GM13976 (cell line): ENCODE results near the gene ERG.

Source experiments
- DNase-seq: peaks from one replicate; pipeline ENCODE4 v3.0.0; 2012; ENCODE audit warnings: low spot score
- CTCF ChIP-seq: IDR thresholded peaks from 2 replicates; pipeline ENCODE4 v1.5.1; 2012; ENCODE audit warnings: borderline replicate concordance, mild to moderate bottlenecking; ENCODE audit not compliant: insufficient read depth; ENCODE audit errors: extremely low read depth, missing control alignments, control extremely low read depth
- in situ Hi-C: fragments of 300-500 bp; cut with MboI; formaldehyde crosslinking; loops from one replicate; pipeline ENCODE4 v1.12.0; 2022; ENCODE audit warnings: low sequenced_read_pairs, mixed read lengths, inconsistent platforms; ENCODE audit not compliant: unreplicated experiment

The ERG gene

DNA sequence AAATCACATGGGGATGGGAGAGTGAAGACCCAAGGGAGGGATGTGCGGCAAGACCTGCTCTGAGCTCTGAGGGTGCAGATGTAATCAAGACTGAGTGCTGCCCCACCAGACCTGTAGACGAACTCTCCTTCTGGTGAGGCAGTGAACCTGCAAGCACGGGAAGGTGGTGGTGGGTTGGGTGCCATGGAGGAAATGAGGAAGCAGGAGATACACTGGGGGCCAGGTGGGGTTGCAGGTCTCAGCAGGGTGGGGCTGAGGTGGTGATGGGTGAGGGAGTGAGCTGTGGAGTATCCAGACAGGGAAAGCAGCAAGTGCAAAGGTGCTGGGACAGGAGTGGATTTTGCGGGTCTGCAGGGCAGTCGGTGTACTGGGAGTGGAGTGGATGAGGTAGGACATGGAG lies 139.2 kb downstream of the ERG start:
- TF ChIP-seq CTCF = no peak
- no peak for DNase-seq
- in situ Hi-C loops = loop anchor here (10.0 to 25.0 kb wide), 3 partner anchors 154 to 647 kb away; no protein-coding TSS in a partner anchor

- in situ Hi-C loops = loop anchor here (10.0 to 25.0 kb wide), 3 partner anchors 154 to 646 kb away; no protein-coding TSS in a partner anchor
- DNase-seq = no peak
- no peak for TF ChIP-seq CTCF
Measured at GRCh38 chr21:38358666-38359065, 139.6 kb downstream of the ERG start.

DNA sequence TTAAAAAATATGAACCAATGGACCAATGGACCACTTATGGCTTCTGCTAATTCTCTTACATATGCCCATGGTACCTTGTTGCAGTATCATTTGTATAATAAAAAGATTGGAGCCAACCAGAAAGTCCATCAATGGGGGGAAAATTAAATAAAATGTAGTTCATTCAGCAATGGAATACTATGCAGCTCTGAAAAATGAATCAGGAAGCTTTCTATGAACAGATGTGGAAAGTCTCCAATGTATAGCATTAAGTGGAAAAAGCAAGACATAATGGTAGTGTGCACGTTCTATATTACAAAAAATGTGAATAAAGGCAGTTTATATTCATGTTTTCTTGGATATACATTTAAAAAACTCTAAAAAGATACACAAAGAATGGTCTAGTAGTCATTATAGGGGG lies 140.2 kb downstream of the ERG start:
- DNase-seq = no peak
- in situ Hi-C loops = loop anchor here (10.0 to 25.0 kb wide), 3 partner anchors 153 to 646 kb away; no protein-coding TSS in a partner anchor
- TF ChIP-seq CTCF = no peak

DNA sequence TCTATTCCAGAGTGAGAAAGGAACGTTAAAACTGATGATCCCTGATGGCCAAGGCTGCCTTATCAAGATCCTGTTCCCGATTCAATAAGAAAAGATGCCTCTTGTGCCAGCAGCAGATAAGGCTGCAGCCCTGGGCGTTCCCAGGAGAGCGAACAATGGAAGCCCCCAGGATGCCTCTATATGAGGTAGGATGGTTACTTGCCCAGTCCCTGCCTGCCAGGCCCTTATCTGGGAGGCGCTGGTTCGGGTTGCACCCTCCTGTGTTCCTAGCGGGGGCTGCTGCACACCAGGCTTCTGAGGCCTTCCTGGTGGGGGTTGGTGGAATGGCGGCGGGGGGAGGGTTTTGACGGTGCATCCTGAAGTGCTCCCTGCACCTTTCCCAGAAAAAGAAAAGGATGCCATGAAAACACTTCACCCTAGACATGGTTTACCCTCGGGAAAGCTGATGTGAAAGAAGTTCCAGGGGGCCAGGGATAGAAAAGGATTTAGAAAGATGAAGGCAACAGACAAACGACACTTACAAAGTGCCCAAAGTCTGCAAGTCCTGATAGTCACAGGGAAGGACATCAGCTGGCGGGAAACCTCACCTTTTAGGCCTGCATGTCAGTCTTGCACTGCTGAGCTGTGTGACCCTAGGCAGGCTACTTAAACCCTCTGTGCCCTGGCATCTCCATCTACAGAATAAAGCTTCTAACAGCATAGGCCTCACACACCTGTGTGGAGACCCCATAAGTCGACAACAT lies 141.2 kb downstream of the ERG start:
- no peak for TF ChIP-seq CTCF
- no peak for DNase-seq
- in situ Hi-C loops = loop anchor here (10.0 to 25.0 kb wide), 3 partner anchors 152 to 645 kb away; no protein-coding TSS in a partner anchor

GRCh38 chr21:38355992-38356781 lies 142.1 kb downstream of the ERG start:
- peak; percentile 86 for DNase-seq
- in situ Hi-C loops = loop anchor here (10.0 to 25.0 kb wide), 3 partner anchors 151 to 644 kb away; no protein-coding TSS in a partner anchor
- TF ChIP-seq CTCF = peak; percentile 89

DNA sequence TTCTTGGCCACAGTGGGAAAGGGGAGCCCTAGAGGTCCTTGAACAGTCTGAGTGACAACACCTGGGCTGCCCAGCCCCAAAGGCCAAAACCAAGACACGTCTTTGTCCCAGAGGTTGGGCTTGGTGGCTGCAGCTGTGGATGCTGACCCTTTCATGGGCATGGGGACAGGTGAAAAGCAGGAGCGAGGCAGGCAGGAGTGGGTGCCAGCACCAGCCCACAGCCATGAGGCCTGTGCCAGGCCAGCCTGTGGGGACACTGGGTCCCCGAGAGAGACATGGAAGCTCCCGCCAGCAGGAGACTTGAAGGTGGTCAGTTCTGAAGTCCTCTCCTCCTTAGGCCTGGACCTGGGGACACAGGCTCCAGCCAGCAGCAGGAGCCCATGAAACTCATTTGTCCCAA lies 142.9 kb downstream of the ERG start:
- no peak for TF ChIP-seq CTCF
- no peak for DNase-seq
- in situ Hi-C loops = loop anchor here (10.0 to 25.0 kb wide), 3 partner anchors 151 to 643 kb away; no protein-coding TSS in a partner anchor
